Breast epithelium (tissue), 3 donors: Measurements from ENCODE around the gene GP9.

Experiments used
- CTCF ChIP-seq, 3 donors: fragments of 450-650 bp; IDR thresholded peaks; one replicate each; pipeline ENCODE4 v1.5.1; 2016 to 2017; ENCODE audit warnings: antibody characterized with exemption in 3 of 3, mild to moderate bottlenecking in 3 of 3, moderate library complexity in 3 of 3
- POLR2A ChIP-seq: fragments of 450-650 bp; IDR thresholded peaks from one replicate; pipeline ENCODE4 v1.6.1; 2016; ENCODE audit warnings: antibody characterized with exemption, mild to moderate bottlenecking, moderate library complexity
- POLR2AphosphoS5 ChIP-seq, 3 donors: sonication (generic); formaldehyde crosslinking; IDR thresholded peaks; one replicate each; pipeline ENCODE4 v1.6.1; 2017; ENCODE audit warnings: antibody characterized with exemption in 3 of 3

DNA sequence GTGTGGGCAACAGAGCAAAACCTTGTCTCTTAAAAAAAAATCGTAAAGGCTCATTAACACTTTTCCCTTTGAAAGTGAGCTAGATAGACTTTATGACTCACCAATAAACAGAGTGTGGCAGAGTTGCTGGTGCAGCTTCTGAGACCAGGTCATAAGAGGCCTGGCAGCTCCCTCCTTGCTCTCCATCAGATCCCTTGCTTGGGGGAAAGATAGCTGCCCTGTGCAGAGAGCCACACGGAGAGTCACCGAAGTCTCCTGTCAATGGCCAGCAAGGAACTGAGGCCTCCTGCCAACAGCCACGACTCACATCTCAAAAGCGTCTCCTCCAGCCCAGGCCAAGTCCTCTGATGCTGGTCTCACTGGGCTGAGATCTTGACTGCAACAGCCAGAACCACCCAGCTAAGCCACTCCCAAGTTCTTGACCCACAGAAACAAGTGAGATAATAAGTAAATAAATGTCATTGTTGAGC lies 8.7 kb upstream of the GP9 start:
- TF ChIP-seq POLR2A (no peak), POLR2AphosphoS5 (IDR thresholded peaks at IDR 0.05) (no peak), CTCF (IDR thresholded peaks at IDR 0.05) (no peak)
